Cardiac muscle cell (in vitro differentiated cells and primary cell): ENCODE data around the gene GJA3. TPM values are rescaled to one million over a fixed set of nuclear protein-coding genes. Genes with fewer than 3 reads are reported as not detected.

Experiments used
- DNase-seq, 2 donors: peaks; one replicate each; pipeline versions ENCODE4 v3.0.0 to v3.0.0-alpha.2; 2010 to 2017; ENCODE audit warnings: low read depth in 1 of 2, low spot score in 1 of 2
- H3K27ac ChIP-seq: fragments of 200-600 bp; sonication (generic); 2 replicates; pipeline ENCODE4 v1.5.1; 2016
- H3K27me3 ChIP-seq: fragments of 200-600 bp; sonication (generic); 2 replicates; pipeline ENCODE4 v1.6.0; 2016; ENCODE audit warnings: control low read depth
- H3K36me3 ChIP-seq: fragments of 200-600 bp; sonication (generic); 2 replicates; pipeline ENCODE4 v1.5.1; 2016; ENCODE audit warnings: control low read depth
- H3K4me1 ChIP-seq: fragments of 200-600 bp; sonication (generic); 2 replicates; pipeline ENCODE4 v1.8.1; 2017; ENCODE audit warnings: low read depth, mild to moderate bottlenecking, mixed run types
- H3K4me3 ChIP-seq: fragments of 200-600 bp; sonication (generic); 2 replicates; pipeline ENCODE4 v1.5.1; 2016; ENCODE audit warnings: mild to moderate bottlenecking
- H3K9me3 ChIP-seq: fragments of 200-600 bp; sonication (generic); 2 replicates; pipeline ENCODE4 v1.5.1; 2017; ENCODE audit warnings: low read depth, mild to moderate bottlenecking, control low read depth
- polyA plus RNA-seq: library from polyadenylated mRNA; unstranded; fragments of >200 nt; fragmentation: Nextera tagmentation; extraction: Ambion mirVana; gene quantifications from 2 replicates; pipeline ENCODE4 v1.2.1, GENCODE V29; 2016
- total RNA-seq: library from RNA; depleted of rRNA; stranded (reverse); fragments of >200 nt; gene quantifications from 2 replicates; pipeline ENCODE4 v1.2.3, GENCODE V29; 2016
- TF ChIP-seq, protein P1 (sequence below): IDR thresholded peaks from 2 replicates; pipeline ENCODE4 v1.5.1; 2012; ENCODE audit warnings: low read depth, mild to moderate bottlenecking, low read length

The GJA3 gene
- total and polyA plus RNA-seq, 2 experiments from 2014 or later = 123 to 201 TPM

GRCh38 chr13:20116213-20116612, 44.6 kb downstream of the GJA3 start:
- Histone ChIP-seq H3K27ac (no peak overlapping the region), H3K36me3 (no peaks in the 10 kb centered on the region), H3K4me1 (peaks cover 4% of the 10 kb centered on the region), H3K9me3 (no peaks in the 10 kb centered on the region), H3K4me3 (no peak overlapping the region), H3K27me3 (no peaks in the 10 kb centered on the region)
- TF ChIP-seq, protein P1, sequence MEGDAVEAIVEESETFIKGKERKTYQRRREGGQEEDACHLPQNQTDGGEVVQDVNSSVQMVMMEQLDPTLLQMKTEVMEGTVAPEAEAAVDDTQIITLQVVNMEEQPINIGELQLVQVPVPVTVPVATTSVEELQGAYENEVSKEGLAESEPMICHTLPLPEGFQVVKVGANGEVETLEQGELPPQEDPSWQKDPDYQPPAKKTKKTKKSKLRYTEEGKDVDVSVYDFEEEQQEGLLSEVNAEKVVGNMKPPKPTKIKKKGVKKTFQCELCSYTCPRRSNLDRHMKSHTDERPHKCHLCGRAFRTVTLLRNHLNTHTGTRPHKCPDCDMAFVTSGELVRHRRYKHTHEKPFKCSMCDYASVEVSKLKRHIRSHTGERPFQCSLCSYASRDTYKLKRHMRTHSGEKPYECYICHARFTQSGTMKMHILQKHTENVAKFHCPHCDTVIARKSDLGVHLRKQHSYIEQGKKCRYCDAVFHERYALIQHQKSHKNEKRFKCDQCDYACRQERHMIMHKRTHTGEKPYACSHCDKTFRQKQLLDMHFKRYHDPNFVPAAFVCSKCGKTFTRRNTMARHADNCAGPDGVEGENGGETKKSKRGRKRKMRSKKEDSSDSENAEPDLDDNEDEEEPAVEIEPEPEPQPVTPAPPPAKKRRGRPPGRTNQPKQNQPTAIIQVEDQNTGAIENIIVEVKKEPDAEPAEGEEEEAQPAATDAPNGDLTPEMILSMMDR = no peak
- no peak for DNase-seq

GRCh38 chr13:20114066-20114610, 46.7 kb downstream of the GJA3 start:
- Histone ChIP-seq H3K4me3 (no peak overlapping the region), H3K4me1 (peaks cover 4% of the 10 kb centered on the region), H3K36me3 (no peaks in the 10 kb centered on the region), H3K27ac (no peak overlapping the region), H3K27me3 (no peaks in the 10 kb centered on the region), H3K9me3 (no peaks in the 10 kb centered on the region)
- DNase-seq = no peak
- TF ChIP-seq, protein P1 = no peak

GRCh38 chr13:20109037-20109436, 51.8 kb downstream of the GJA3 start:
- H3K9me3 ChIP-seq = no peaks in the 10 kb centered on the region
- H3K4me1 ChIP-seq = peaks cover 9% of the 10 kb centered on the region
- H3K4me3 ChIP-seq = no peak overlapping the region
- no peak for DNase-seq
- TF ChIP-seq, protein P1 = no peak
- no peaks in the 10 kb centered on the region for H3K27me3 ChIP-seq
- H3K36me3 ChIP-seq = no peaks in the 10 kb centered on the region
- H3K27ac ChIP-seq = no peak overlapping the region

DNA sequence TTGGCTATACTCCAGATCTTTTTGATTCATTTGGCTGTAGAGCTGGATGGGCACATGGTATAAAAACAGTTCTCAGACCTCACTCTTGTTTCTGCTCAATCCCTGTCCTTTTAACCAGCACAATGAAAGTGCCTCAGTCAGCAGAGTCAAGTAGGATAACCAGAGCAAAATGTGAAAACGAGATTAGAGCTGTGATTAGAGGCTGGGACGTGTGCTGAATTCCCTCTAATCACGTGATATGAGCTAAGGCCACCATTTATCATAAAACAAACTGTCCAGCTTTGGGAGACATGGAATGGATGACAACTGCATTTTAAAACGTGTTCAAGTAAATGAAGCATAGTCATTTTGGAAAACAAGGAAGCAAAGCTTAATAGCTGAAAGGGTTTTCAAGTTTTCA, 54.1 kb downstream of the GJA3 start:
- Histone ChIP-seq H3K9me3 (no peaks in the 10 kb centered on the region), H3K27ac (no peak overlapping the region), H3K4me3 (no peak overlapping the region), H3K4me1 (peaks cover 21% of the 10 kb centered on the region), H3K36me3 (no peaks in the 10 kb centered on the region), H3K27me3 (no peaks in the 10 kb centered on the region)
- TF ChIP-seq, protein P1 = no peak
- DNase-seq = no peak

DNA sequence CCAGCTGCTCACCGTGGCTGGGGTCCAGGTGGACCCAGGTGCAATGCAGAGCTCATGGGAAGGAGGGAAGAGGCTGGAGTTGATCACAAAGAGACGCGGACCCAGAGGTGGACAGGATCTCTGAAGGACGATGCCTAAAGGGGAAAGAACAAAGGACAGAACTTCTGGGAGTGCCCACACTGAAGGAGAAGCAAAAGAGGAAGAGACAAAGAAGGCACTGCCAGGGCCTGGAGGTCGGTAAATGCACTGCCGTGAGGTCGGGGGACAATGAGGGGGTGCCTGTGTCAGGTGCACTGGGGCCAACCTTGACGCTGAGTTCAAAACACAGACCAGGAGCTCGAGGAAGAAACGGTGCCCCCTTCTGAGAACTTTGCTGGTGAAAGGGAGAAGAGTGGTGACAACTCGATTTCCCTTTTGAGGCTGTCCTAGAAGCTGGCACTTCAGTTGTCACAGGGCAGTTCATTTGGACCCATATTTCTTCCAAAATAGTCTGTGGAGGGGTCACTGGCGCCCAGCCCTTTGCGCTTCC, 55.6 kb downstream of the GJA3 start:
- no peak overlapping the region for H3K4me3 ChIP-seq
- H3K9me3 ChIP-seq = no peaks in the 10 kb centered on the region
- peaks cover 33% of the 10 kb centered on the region for H3K4me1 ChIP-seq
- no peak overlapping the region for H3K27ac ChIP-seq
- H3K36me3 ChIP-seq = no peaks in the 10 kb centered on the region
- no peaks in the 10 kb centered on the region for H3K27me3 ChIP-seq
- TF ChIP-seq, protein P1 = no peak
- no peak for DNase-seq
